BLaER1 treated with 17β-estradiol and CSF1 and Interleukin-3, amounts not matched to agents 10 nM and 100 nM (cell line): ENCODE measurements around the gene CYP2A7.
A peak's percentile ranks its signal among the peaks of the same experiment; 100 is the strongest.
"Not testable (repeated sequence)": the region's sequence is repeated elsewhere in the genome, so short reads cannot be mapped to it uniquely, and the experiment has no call there.

Experiments used
- H3K27ac ChIP-seq, 11 experiments: shearing (Covaris generic); formaldehyde crosslinking; 2 replicates each; pipeline ENCODE4 v1.8.1; 2022
- H3K27me3 ChIP-seq, 11 experiments: shearing (Covaris generic); formaldehyde crosslinking; 2 replicates each; pipeline ENCODE4 v1.8.1; 2022
- H3K36me3 ChIP-seq, 11 experiments: shearing (Covaris generic); formaldehyde crosslinking; 2 replicates each; pipeline ENCODE4 v1.8.1; 2022
- H3K4me1 ChIP-seq, 10 experiments: shearing (Covaris generic); formaldehyde crosslinking; 2 replicates each; pipeline ENCODE4 v1.8.1; 2022
- H3K4me2 ChIP-seq, 11 experiments: shearing (Covaris generic); formaldehyde crosslinking; 2 replicates each; pipeline ENCODE4 v1.8.1; 2022
- H3K4me3 ChIP-seq, 10 experiments: shearing (Covaris generic); formaldehyde crosslinking; 2 replicates each; pipeline ENCODE4 v1.8.1; 2022
- H3K9ac ChIP-seq, 11 experiments: shearing (Covaris generic); formaldehyde crosslinking; 2 replicates each; pipeline ENCODE4 v1.8.1; 2022
- H3K9me3 ChIP-seq, 11 experiments: shearing (Covaris generic); formaldehyde crosslinking; replicated peaks in 1 of 11; 2 replicates each; pipeline ENCODE4 v1.8.1; 2022
- H4K20me1 ChIP-seq, 11 experiments: shearing (Covaris generic); formaldehyde crosslinking; 2 replicates each; pipeline ENCODE4 v1.8.1; 2022
- Cebpa-rat ChIP-seq, 11 experiments: shearing (Covaris generic); IDR thresholded peaks; 2 replicates each; pipeline ENCODE4 v1.8.1; 2022

CYP2A7 gene

DNA sequence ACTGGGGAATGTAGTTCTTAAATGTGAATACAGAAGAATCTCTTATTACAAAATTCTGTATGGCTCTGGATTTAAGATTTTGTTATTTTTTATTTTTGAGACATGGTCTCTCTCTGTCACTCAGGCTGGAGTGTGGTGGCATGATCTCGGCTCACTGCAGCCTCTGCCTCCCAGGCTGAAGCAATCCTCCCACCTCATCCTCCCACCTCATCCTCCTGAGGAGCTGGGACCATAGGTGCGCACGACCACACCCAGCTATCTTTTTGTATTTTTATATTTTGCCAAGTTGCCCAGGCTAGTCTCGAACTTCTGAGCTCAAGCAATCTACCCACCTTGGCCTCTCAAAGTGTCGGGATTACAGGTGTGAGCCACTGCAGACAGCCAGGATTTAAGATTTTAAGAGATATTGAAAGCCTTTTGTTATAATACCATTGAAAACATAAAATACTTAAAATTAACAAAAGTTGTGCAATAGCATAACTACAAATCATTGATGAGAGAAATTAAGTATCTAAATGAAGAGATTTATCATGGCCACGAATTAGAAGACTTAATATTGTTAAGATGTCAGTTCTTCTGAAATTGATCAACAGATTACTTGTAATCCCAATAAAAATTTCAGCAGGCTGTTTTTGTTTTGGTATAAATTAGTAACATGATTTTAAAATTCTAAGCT is 45.1 kb downstream of the CYP2A7 start:
- no peaks in the 10 kb centered on the region for H3K36me3 ChIP-seq
- 0 out of 22 replicates have a peak, but pooled peaks of 1 of the 11 experiments have one; percentile 10 for TF ChIP-seq Cebpa-rat (IDR thresholded peaks at IDR 0.05)
- no peak overlapping the region for H3K4me2 ChIP-seq

DNA sequence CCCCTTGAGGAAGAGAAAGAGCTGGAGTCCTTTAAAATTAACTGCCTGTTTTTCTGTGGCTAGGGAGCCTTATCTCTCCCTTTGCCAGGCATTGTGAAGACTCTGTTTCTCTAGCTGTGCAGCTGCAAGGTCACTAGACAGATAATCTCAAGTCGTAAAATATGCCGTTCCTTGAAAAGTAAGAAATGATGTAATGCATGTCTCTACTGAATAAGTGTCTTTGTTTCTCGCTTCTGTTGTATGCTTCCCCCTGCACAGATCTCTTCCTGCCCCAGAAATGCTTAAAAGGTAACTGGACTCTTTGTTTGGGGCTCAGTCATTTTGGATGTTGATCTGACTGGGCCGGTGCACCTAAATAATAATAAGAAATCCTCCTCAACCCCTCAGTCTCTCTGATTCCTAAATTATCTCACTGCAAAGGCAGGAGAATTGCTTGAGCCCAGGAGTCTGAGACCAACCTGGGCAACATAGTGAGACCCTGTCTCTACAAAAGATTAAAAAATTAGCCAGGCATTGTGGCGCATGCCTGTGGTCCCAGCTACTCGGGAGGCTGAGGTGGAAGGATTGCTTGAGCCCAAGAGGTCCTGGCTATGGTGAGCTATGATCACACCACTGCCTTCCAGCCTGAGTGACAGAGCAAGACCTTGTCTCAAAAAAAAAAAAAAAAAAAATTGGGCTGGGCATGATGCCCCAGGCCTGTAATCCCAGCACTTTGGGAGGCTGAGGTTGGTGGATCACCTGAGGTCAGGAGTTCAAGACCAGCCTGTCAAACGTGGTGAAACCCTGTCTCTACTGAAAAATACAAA is 48.1 kb downstream of the CYP2A7 start:
- H3K4me2 ChIP-seq, H3K27ac ChIP-seq: not testable (repeated sequence)

More for the DNA sequence above, 45.1 kb downstream of the CYP2A7 start:
- no peak overlapping the region for H3K27ac ChIP-seq
- H3K4me1 ChIP-seq: peaks cover 0 to 4% (median 0%) of the 10 kb centered on the region in 10 experiments; a peak in 2 of 20 replicates
- no peaks in the 10 kb centered on the region for H4K20me1 ChIP-seq
- H3K4me3 ChIP-seq: no peak overlapping the region
- no peaks in the 10 kb centered on the region for H3K27me3 ChIP-seq
- no peaks in the 10 kb centered on the region for H3K9me3 ChIP-seq
- H3K9ac ChIP-seq: no peak overlapping the region

DNA sequence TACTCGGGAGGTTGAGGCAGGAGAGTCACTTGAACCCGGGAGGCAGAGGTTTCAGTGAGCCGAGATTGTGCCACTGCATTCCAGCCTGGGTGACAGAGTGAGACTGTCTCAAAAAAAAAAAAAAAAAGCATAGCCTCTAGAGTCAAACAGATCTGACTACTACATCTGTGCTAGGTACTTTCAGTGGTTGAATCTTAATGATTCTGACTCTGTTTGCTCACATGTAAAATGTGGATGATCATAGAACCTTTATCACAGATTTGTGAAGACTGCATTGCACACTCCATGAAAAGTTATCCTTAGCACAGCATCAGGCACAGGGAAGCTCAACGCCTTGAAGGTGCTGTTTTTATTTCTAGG is 49.6 kb downstream of the CYP2A7 start:
- not testable (repeated sequence) for H3K4me3 ChIP-seq, H3K27ac ChIP-seq, H3K4me2 ChIP-seq, H3K9ac ChIP-seq, H3K27me3 ChIP-seq, H3K9me3 ChIP-seq, H3K4me1 ChIP-seq, H4K20me1 ChIP-seq
- H3K36me3 ChIP-seq: peaks cover 0 to 30% (median 7%) of the 10 kb centered on the region in 11 experiments; a peak in 13 of 22 replicates

More for the DNA sequence above, 48.1 kb downstream of the CYP2A7 start:
- H3K27me3 ChIP-seq, H3K4me3 ChIP-seq, H3K9ac ChIP-seq, H3K9me3 ChIP-seq, H4K20me1 ChIP-seq, H3K4me1 ChIP-seq: not testable (repeated sequence)
- H3K36me3 ChIP-seq: peaks cover 0 to 15% (median 0%) of the 10 kb centered on the region in 11 experiments; a peak in 5 of 22 replicates

DNA sequence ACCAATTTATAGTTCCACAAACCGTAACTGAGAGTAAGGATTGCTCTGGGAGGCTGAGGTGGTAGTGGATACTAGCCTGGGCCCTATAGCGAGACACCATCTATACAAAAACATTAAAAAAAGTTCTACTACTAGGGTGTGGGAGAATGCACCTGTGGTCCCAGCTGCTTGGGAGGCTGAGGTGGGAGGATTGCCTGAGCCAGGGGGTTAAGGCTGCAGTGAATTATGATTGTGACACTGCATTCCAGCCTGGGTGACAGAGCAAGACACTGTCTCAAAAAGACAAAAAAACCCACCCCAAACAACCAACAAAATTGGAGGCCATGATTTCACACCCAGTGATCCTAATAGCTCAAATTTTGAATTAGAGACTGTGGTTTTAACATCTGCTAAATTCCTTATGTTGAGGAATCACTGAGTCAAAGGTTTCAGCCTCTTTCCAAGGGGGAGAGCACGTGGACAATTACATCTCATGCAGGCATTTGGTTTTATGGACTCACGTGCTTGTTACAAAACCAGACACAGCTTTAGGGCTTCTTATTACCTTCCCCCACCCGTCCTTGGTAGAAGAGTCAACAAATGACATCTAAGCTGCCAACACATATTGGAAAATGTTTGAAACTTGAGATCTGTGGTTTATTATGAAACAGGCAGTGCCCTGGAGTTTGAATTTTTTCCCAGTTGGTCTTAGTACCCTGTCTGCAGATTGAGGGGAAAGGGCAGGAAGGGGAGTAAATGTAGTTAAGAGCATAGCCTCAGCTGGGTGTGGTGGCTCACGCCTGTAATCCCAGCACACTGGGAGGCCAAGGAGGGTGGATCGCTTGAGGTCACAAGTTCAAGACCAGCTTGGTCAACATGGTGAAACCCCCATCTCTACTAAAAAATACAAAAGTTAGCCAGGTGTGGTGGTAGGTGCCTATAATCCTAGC is 50.3 kb downstream of the CYP2A7 start:
- Histone ChIP-seq H3K27ac (no peak overlapping the region), H3K4me1 (peaks cover 0 to 4% (median 0%) of the 10 kb centered on the region in 10 experiments; a peak in 2 of 20 replicates)

DNA sequence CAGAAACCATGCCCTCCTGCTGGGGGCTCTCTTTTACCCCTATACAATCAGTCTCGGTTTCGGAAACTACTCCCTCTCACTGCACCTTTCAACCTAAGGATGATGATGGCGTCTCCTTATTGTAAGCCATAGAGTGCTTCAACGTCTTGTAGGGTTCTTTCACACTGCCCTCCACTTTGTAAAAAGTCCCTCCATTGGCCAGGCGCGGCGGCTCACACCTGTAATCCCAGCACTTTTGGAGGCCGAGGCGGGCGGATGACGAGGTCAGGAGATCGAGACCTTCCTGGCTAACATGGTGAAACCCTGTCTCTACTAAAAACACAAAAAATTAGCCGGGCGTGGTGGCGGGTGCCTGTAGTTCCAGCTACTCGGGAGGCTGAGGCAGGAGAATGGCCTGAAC is 51.3 kb downstream of the CYP2A7 start:
- H4K20me1 ChIP-seq, H3K4me3 ChIP-seq, H3K27me3 ChIP-seq, H3K4me1 ChIP-seq, H3K4me2 ChIP-seq, H3K9me3 ChIP-seq, H3K9ac ChIP-seq, H3K27ac ChIP-seq: not testable (repeated sequence)
- H3K36me3 ChIP-seq: peaks cover 0 to 39% (median 13%) of the 10 kb centered on the region in 11 experiments; a peak in 13 of 22 replicates

More for the DNA sequence above, 50.3 kb downstream of the CYP2A7 start:
- Histone ChIP-seq H4K20me1 (no peaks in the 10 kb centered on the region), H3K9ac (no peak overlapping the region), H3K27me3 (no peaks in the 10 kb centered on the region), H3K9me3 (0 out of 22 replicates have a peak, but pooled peaks cover 0 to 6% (median 0%) of the 10 kb centered on the region in 11 experiments), H3K4me2 (no peak overlapping the region), H3K4me3 (no peak overlapping the region), H3K36me3 (peaks cover 0 to 37% (median 12%) of the 10 kb centered on the region in 11 experiments; a peak in 13 of 22 replicates)
- no peak for TF ChIP-seq Cebpa-rat (IDR thresholded peaks at IDR 0.05)

DNA sequence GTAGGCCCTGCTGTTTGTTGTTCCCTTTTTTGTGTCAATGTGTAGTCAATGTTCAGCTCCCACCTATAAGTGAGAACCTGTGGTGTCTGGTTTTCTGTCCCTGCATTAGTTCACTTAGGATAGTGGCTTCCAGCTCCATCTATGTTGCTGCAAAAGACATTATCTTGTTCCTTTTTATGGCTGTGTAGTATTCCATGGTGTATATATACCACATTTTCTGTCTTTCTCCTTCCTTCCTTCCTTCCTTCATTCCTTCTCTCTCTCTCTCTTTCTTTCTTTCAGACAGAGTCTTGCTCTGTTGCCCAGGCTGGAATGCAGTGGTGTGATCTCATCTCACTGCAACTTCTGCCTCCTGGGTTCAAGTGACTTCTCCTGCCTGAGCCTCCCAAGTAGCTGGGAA is 52.8 kb downstream of the CYP2A7 start:
- Histone ChIP-seq H3K36me3 (peaks cover 0 to 39% (median 13%) of the 10 kb centered on the region in 11 experiments; a peak in 13 of 22 replicates), H4K20me1 (no peaks in the 10 kb centered on the region), H3K27ac (no peak overlapping the region), H3K4me2 (no peak overlapping the region), H3K9me3 (0 out of 22 replicates have a peak, but pooled peaks cover 0 to 6% (median 0%) of the 10 kb centered on the region in 11 experiments), H3K27me3 (no peaks in the 10 kb centered on the region), H3K9ac (no peak overlapping the region), H3K4me1 (peaks cover 0 to 8% (median 2%) of the 10 kb centered on the region in 10 experiments; a peak in 11 of 20 replicates), H3K4me3 (no peak overlapping the region)
- TF ChIP-seq Cebpa-rat (IDR thresholded peaks at IDR 0.05): no peak

DNA sequence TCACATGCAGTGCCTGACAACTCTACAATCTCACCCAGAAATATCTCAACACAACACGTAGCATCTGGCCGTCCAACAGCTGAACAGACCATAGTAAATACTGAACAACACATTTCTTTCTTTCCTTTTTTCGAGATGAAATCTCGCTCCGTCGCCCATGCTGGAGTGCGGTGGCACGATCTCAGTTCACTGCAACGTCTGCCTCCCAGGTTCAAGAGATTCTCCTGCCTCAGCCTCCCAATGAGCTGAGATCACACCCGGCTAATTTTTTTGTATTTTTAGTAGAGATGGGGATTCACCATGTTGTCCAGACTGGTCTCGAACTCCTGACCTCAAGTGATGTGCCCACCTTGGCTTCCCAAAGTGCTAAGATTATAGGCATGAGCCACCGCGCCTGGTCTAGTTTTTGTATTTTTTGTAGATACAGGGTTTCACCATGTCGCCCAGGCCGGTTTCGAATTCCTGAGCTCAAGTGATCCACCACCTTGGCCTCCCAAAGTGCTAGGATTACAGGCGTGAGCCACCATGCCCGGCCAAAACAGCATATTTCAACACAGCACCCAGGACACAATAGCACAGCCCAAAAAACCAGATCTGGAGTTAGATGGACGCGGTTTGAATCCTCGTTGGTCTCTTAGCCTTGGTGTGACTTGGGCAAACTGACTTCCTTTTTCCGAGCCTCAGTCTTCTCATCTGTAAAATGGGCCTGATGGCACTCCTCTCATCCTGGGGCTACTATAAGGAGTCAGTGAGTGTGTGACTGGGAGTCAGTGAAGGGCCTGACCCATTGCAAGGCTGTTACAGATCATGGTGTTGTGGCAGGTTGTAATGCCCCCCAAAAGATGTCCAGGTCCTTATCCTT is 54.4 kb downstream of the CYP2A7 start:
- Histone ChIP-seq H3K27me3 (no peaks in the 10 kb centered on the region), H3K9ac (no peak overlapping the region), H3K36me3 (peaks cover 0 to 39% (median 13%) of the 10 kb centered on the region in 11 experiments; a peak in 13 of 22 replicates), H4K20me1 (no peaks in the 10 kb centered on the region), H3K4me2 (no peak overlapping the region), H3K9me3 (0 out of 22 replicates have a peak, but pooled peaks cover 0 to 6% (median 0%) of the 10 kb centered on the region in 11 experiments), H3K4me3 (no peak overlapping the region), H3K4me1 (peaks cover 12 to 24% (median 17%) of the 10 kb centered on the region in 10 experiments), H3K27ac (no peak overlapping the region)
- no peak for TF ChIP-seq Cebpa-rat (IDR thresholded peaks at IDR 0.05)

DNA sequence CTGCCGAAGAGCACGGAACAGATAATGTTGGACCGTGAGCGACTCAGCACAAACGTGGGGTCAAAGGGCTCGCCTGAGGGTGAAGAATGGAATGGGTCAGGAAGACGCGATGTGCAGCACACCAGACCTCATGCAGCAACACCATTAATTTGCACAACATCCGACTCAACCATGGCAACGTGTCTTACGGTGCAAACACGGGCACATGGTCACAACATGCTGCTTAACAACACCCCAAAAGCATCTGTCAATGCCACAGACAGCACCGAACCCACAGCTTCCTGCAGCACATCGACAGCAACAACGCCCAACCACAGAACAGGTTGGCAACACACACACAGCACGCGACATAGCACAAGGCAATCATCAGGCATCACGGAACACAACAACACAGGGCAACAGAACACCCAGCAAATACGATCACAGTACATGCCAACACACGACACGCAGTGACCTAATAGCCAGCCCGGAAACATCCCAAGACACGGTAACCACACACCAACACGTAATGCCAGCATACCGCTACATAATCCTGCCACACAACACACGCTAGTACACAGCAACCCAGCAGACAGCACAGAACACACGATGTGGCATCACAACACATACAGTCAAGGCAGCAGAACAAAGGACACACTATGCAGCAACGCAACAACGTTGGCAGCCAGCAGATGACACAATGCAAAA is 55.2 kb downstream of the CYP2A7 start:
- H3K4me2 ChIP-seq, H3K27me3 ChIP-seq, H4K20me1 ChIP-seq, H3K27ac ChIP-seq, H3K9me3 ChIP-seq, H3K4me3 ChIP-seq, H3K9ac ChIP-seq: not testable (repeated sequence)
- Histone ChIP-seq H3K36me3 (peaks cover 0 to 39% (median 13%) of the 10 kb centered on the region in 11 experiments; a peak in 13 of 22 replicates), H3K4me1 (peaks cover 18 to 31% (median 23%) of the 10 kb centered on the region in 10 experiments)

DNA sequence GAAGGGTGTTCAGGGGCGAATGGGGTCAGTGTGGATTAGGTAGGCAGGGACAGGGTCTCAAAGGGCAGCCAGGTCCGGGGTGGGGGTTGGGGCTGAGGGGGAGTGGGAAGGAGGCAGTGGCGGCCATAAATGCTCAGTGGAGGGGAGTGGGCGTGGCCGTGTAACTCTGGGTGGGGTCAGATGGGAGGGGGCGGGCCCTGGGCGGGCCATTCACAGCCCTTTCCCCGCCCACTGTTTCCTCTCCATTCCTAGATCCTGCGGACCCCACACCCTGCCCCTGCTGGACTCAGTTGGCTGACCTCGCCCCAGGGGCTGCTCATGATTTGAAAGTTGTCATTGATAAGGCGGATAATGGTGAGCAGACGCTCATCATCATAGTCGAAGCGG is 55.7 kb downstream of the CYP2A7 start:
- H3K4me3 ChIP-seq, H3K27me3 ChIP-seq, H3K27ac ChIP-seq, H3K4me2 ChIP-seq, H4K20me1 ChIP-seq, H3K9me3 ChIP-seq, H3K9ac ChIP-seq: not testable (repeated sequence)
- H3K4me1 ChIP-seq: peaks cover 18 to 33% (median 23%) of the 10 kb centered on the region in 10 experiments
- peaks cover 0 to 39% (median 13%) of the 10 kb centered on the region in 11 experiments; a peak in 13 of 22 replicates for H3K36me3 ChIP-seq

DNA sequence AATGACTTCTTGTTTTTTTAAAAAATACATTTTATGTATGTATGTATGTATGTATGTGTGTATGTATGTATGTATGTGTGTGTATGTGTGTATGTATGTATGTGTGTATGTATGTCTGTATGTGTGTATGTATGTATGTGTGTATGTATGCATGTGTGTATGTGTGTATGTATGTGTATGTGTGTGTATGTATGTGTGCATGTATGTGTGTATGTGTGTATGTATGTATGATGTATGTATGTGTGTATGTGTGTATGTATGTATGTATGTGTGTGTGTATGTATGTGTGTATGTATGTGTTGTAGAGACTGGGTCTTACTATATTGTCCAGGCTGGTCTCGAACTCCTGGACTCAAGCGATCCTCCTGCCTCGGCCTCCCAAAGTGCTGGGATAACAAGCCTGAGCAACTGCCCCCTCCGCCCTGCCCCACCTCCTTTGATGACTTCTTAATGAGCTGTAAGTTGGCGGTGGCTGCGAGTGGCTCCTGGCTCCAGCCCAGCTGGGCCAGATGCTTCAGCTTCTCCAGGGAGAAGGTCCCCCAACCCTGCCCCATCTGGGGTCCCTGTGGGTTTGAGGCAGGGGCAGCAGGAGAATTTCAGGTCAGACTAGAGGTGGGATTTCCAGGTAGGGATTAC is 56.5 kb downstream of the CYP2A7 start:
- H3K4me3 ChIP-seq, H3K27me3 ChIP-seq: not testable (repeated sequence)
- H3K4me1 ChIP-seq: peaks cover 18 to 33% (median 23%) of the 10 kb centered on the region in 10 experiments

More for the DNA sequence above, 56.5 kb downstream of the CYP2A7 start:
- H3K9me3 ChIP-seq, H3K27ac ChIP-seq, H4K20me1 ChIP-seq, H3K4me2 ChIP-seq, H3K9ac ChIP-seq: not testable (repeated sequence)
- H3K36me3 ChIP-seq: peaks cover 0 to 37% (median 13%) of the 10 kb centered on the region in 11 experiments; a peak in 13 of 22 replicates
